GM23338 (cell line): Measurements from ENCODE around the gene OR10Z1. TPM values are rescaled to one million over a fixed set of nuclear protein-coding genes. Genes with fewer than 3 reads are reported as not detected.

Source experiments
- ATAC-seq: fragments of 200-7000 bp; cut with Tn5 transposase; 3 replicates; pipeline ENCODE4 v1.9.1; 2020
- DNase-seq: peaks from one replicate; pipeline ENCODE4 v3.0.0-alpha.2; 2015; ENCODE audit warnings: low spot score
- H2AFZ ChIP-seq: fragments of 200-600 bp; sonication (generic); 2 replicates; pipeline ENCODE4 v1.8.0; 2016; ENCODE audit warnings: antibody characterized with exemption, mild to moderate bottlenecking, moderate library complexity
- H3F3A ChIP-seq: fragments of 200-600 bp; sonication (generic); replicated peaks from 2 replicates; pipeline ENCODE4 v1.8.0; 2017; ENCODE audit warnings: antibody characterized with exemption, mixed run types, low read depth
- H3K27ac ChIP-seq: fragments of 200-600 bp; sonication (generic); 2 replicates; pipeline ENCODE4 v1.6.1; 2016; ENCODE audit warnings: low read depth
- H3K27me3 ChIP-seq: fragments of 200-600 bp; sonication (generic); 2 replicates; pipeline ENCODE4 v1.8.0; 2016; ENCODE audit warnings: mild to moderate bottlenecking, mixed run types, moderate library complexity; ENCODE audit not compliant: insufficient read depth
- H3K36me3 ChIP-seq: fragments of 200-600 bp; sonication (generic); 2 replicates; pipeline ENCODE4 v1.8.0; 2016; ENCODE audit warnings: mild to moderate bottlenecking; ENCODE audit not compliant: insufficient read depth
- H3K4me1 ChIP-seq: fragments of 200-600 bp; sonication (generic); 2 replicates; pipeline ENCODE4 v1.8.0; 2016; ENCODE audit warnings: mild to moderate bottlenecking, moderate library complexity; ENCODE audit not compliant: insufficient read depth
- H3K4me2 ChIP-seq: fragments of 200-600 bp; sonication (generic); 2 replicates; pipeline ENCODE4 v1.7.1; 2017; ENCODE audit warnings: mixed run types
- H3K4me3 ChIP-seq: fragments of 200-600 bp; sonication (generic); 2 replicates; pipeline ENCODE4 v1.6.1; 2016; ENCODE audit warnings: mixed run types
- H3K79me2 ChIP-seq: fragments of 200-600 bp; sonication (generic); replicated peaks from 2 replicates; pipeline ENCODE4 v1.8.0; 2017; ENCODE audit warnings: mild to moderate bottlenecking; ENCODE audit not compliant: insufficient read depth
- H3K9me2 ChIP-seq: fragments of 200-600 bp; sonication (generic); 2 replicates; pipeline ENCODE4 v1.8.0; 2017; ENCODE audit not compliant: insufficient read depth
- H4K20me1 ChIP-seq: fragments of 200-600 bp; sonication (generic); replicated peaks from 2 replicates; pipeline ENCODE4 v1.8.0; 2017; ENCODE audit warnings: mild to moderate bottlenecking; ENCODE audit not compliant: insufficient read depth
- H3K27ac Mint-ChIP-seq: 2 replicates; pipeline ENCODE4 v1.8.0; 2020; ENCODE audit warnings: inconsistent platforms, mild to moderate bottlenecking, moderate library complexity, mixed read lengths
- H3K27me3 Mint-ChIP-seq: 3 replicates; pipeline ENCODE4 v1.8.0; 2022; ENCODE audit warnings: low read depth, mild to moderate bottlenecking, moderate library complexity, mixed read lengths, inconsistent platforms; ENCODE audit not compliant: insufficient read depth, poor library complexity
- H3K36me3 Mint-ChIP-seq: 3 replicates; pipeline ENCODE4 v1.8.0; 2021; ENCODE audit warnings: low read depth, mild to moderate bottlenecking, inconsistent platforms, moderate library complexity, mixed read lengths
- H3K4me1 Mint-ChIP-seq: 3 replicates; pipeline ENCODE4 v1.8.0; 2020; ENCODE audit warnings: mild to moderate bottlenecking, inconsistent platforms, mixed read lengths
- H3K4me3 Mint-ChIP-seq: 3 replicates; pipeline ENCODE4 v1.8.0; 2021; ENCODE audit warnings: moderate library complexity, mild to moderate bottlenecking, inconsistent platforms, mixed read lengths
- H3K9me3 Mint-ChIP-seq: 3 replicates; pipeline ENCODE4 v1.8.0; 2020; ENCODE audit warnings: moderate library complexity, mild to moderate bottlenecking, inconsistent platforms, mixed read lengths
- CREB1 ChIP-seq: fragments of 250-450 bp; sonication (Bioruptor Pico); IDR thresholded peaks from 2 replicates; pipeline ENCODE4 v1.5.0; 2020; ENCODE audit warnings: low read depth, mild to moderate bottlenecking, moderate library complexity
- CTCF ChIP-seq, 2 experiments: fragments of 200-600 bp in 1 of 2; sonication (generic) in 1 of 2; conservative IDR thresholded peaks; 2 replicates each; pipeline versions ENCODE4 v1.5.1 to v1.6.1; 2016 to 2017; ENCODE audit warnings: antibody characterized with exemption in 2 of 2, low read depth in 2 of 2, mild to moderate bottlenecking in 2 of 2, moderate library complexity in 1 of 2
- EZH2 ChIP-seq: fragments of 200-600 bp; sonication (generic); IDR thresholded peaks from one replicate; pipeline ENCODE4 v1.8.0; 2017; ENCODE audit warnings: antibody characterized with exemption, mild to moderate bottlenecking, low read depth; ENCODE audit not compliant: unreplicated experiment
- EZH2phosphoT487 ChIP-seq: fragments of 200-600 bp; sonication (generic); IDR thresholded peaks from one replicate; pipeline ENCODE4 v1.8.1; 2018; ENCODE audit warnings: antibody characterized with exemption; ENCODE audit not compliant: unreplicated experiment
- JUNB ChIP-seq: IDR thresholded peaks from one replicate; pipeline ENCODE4 v1.6.1; 2016; ENCODE audit warnings: antibody characterized with exemption; ENCODE audit not compliant: unreplicated experiment
- NANOG ChIP-seq: IDR thresholded peaks from 2 replicates; pipeline ENCODE4 v1.6.1; 2016; ENCODE audit warnings: antibody characterized with exemption, borderline replicate concordance
- POLR2AphosphoS5 ChIP-seq: IDR thresholded peaks from 2 replicates; pipeline ENCODE4 v1.6.1; 2016; ENCODE audit warnings: antibody characterized with exemption, low read depth
- REST ChIP-seq: IDR thresholded peaks from one replicate; pipeline ENCODE4 v1.6.1; 2018; ENCODE audit warnings: antibody characterized with exemption; ENCODE audit not compliant: unreplicated experiment
- STAT1 ChIP-seq: IDR thresholded peaks from one replicate; pipeline ENCODE4 v1.6.1; 2016; ENCODE audit warnings: antibody characterized with exemption; ENCODE audit not compliant: unreplicated experiment
- ZNF114 ChIP-seq: fragments of 250-450 bp; sonication (Bioruptor Pico); IDR thresholded peaks from 2 replicates; pipeline ENCODE4 v1.5.0; 2020; ENCODE audit warnings: mild to moderate bottlenecking, moderate library complexity
- ZNF331 ChIP-seq: fragments of 250-450 bp; sonication (Bioruptor Pico); IDR thresholded peaks from 2 replicates; pipeline ENCODE4 v1.5.0; 2020; ENCODE audit warnings: low read depth, mild to moderate bottlenecking, moderate library complexity
- ZNF462 ChIP-seq: fragments of 250-450 bp; sonication (Bioruptor Pico); IDR thresholded peaks from 2 replicates; pipeline ENCODE4 v1.5.0; 2020; ENCODE audit warnings: mild to moderate bottlenecking, moderate library complexity
- long read RNA-seq: library from polyadenylated mRNA; unstranded; transcript quantifications from one replicate; pipeline ENCODE4 v2.0.0, GENCODE V29; 2020; ENCODE audit not compliant: unreplicated experiment
- polyA plus RNA-seq: library from polyadenylated mRNA; unstranded; fragments of >200 nt; fragmentation: Nextera tagmentation; extraction: Ambion mirVana; gene quantifications from 2 replicates; pipeline ENCODE4 v1.2.1, GENCODE V29; 2016
- total RNA-seq: library from RNA; depleted of rRNA; stranded (reverse); fragments of >200 nt; shearing (Covaris generic); gene quantifications from 2 replicates; pipeline ENCODE4 v1.2.3, GENCODE V29; 2014; rRNA removed
- TF ChIP-seq, protein P1 (sequence below): IDR thresholded peaks from 2 replicates; pipeline ENCODE4 v1.6.1; 2016; ENCODE audit warnings: antibody characterized with exemption

Gene OR10Z1
- total RNA-seq: not detected in 2 replicates
- not detected in 2 replicates for polyA plus RNA-seq
- long read RNA-seq: 0 reads

DNA sequence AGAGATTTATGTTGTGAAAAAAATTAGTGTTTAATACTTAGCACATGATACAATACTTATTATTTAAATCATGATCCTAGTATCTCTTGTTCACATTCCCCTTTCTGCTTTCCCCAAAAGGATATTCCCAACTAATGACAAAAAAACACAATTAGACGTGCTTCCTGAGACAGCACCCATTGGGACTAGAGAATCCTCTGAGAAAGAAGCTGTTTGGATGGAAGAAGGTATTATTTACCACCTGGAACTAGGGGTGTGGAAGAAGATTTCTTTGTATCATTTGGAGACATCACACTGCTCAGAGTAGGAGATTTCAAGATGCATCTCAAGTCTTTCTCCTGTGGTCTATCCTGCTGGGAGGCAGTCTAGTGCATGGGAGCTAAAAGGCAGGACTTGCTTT, at the start of gene OR10Z1:
OR10Z1 (plus strand) TSS at position 301 of the 400 bp plus-strand sequence. CDS start 1,171 bp downstream, outside the sequence.
- no peaks in the 10 kb centered on the region for H3K9me3 Mint-ChIP-seq
- no peak for ATAC-seq

More for the DNA sequence above, at the start of gene OR10Z1:
- no peaks in the 10 kb centered on the region for H3K27me3 Mint-ChIP-seq
- TF ChIP-seq NANOG (no peak), EZH2phosphoT487 (no peak), CTCF (conservative IDR thresholded peaks at IDR 0.05; ENCODE audit: low read depth in 2 of 2) (no peak), JUNB (no peak), CREB1 (no peak), EZH2 (no peak), STAT1 (no peak), REST (no peak), ZNF462 (no peak), ZNF331 (CRISPR knock-in tag) (no peak), POLR2AphosphoS5 (no peak), ZNF114 (no peak)
- TF ChIP-seq, protein P1, sequence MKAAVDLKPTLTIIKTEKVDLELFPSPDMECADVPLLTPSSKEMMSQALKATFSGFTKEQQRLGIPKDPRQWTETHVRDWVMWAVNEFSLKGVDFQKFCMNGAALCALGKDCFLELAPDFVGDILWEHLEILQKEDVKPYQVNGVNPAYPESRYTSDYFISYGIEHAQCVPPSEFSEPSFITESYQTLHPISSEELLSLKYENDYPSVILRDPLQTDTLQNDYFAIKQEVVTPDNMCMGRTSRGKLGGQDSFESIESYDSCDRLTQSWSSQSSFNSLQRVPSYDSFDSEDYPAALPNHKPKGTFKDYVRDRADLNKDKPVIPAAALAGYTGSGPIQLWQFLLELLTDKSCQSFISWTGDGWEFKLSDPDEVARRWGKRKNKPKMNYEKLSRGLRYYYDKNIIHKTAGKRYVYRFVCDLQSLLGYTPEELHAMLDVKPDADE: no peak
- Histone ChIP-seq H3K4me1 (peaks cover 7% of the 10 kb centered on the region), H3K4me2 (no peak within 1 kb of the TSS), H3F3A (no peaks in the 10 kb centered on the region), H3K4me3 (no peak within 1 kb of the TSS), H4K20me1 (no peaks in the 10 kb centered on the region), H3K79me2 (no peaks in the 10 kb centered on the region), H3K9me2 (peaks cover 7% of the 10 kb centered on the region; the same call in 1 of the 2 replicates), H2AFZ (peak within 1 kb of the TSS; percentile 19; the same call in 1 of the 2 replicates), H3K36me3 (no peaks in the 10 kb centered on the region), H3K27me3 (no peaks in the 10 kb centered on the region), H3K27ac (no peak within 1 kb of the TSS)
- no peak within 1 kb of the TSS for H3K27ac Mint-ChIP-seq
- no peak for DNase-seq
- no peak within 1 kb of the TSS for H3K4me3 Mint-ChIP-seq
- H3K4me1 Mint-ChIP-seq: peaks cover 5% of the 10 kb centered on the region; the same call in 2 of the 3 replicates
- H3K36me3 Mint-ChIP-seq: no peaks in the 10 kb centered on the region
